Common myeloid progenitor, CD34-positive (primary cell): ENCODE measurements around the gene UBE2I. TPM values are rescaled to one million over a fixed set of nuclear protein-coding genes. Genes with fewer than 3 reads are reported as not detected.

Experiments
- CTCF ChIA-PET: fragments of 350-600 bp; sonication (Branson Sonifier 250); formaldehyde crosslinking; loops from one replicate; lab custom pipeline; 2021; ENCODE audit warnings: antibody characterized with exemption; lab: Charles Lee
- POLR2A ChIA-PET: fragments of 350-600 bp; sonication (Branson Sonifier 250); formaldehyde crosslinking; loops from one replicate; lab custom pipeline; 2021; ENCODE audit warnings: antibody characterized with exemption; lab: Charles Lee
- DNase-seq, 3 donors: peaks; one replicate each; pipeline versions ENCODE4 v3.0.0 to v3.0.0-alpha.2; 2013
- H3K27ac ChIP-seq, 2 experiments: 1 replicate in 1 of 2; 2 replicates in 1 of 2; pipeline ENCODE4 v1.7.0; 2013; ENCODE audit warnings: inconsistent platforms in 2 of 2, low read length in 2 of 2, mild to moderate bottlenecking in 2 of 2, low read depth in 1 of 2, moderate library complexity in 1 of 2; ENCODE audit not compliant: severe bottlenecking in 2 of 2, insufficient read depth in 1 of 2, poor library complexity in 1 of 2
- H3K27me3 ChIP-seq, 5 experiments: replicated peaks in 2 of 5; 1 replicate in 3 of 5; 2 replicates in 2 of 5; pipeline versions ENCODE4 v1.6.1 to v1.7.0; 2013; ENCODE audit warnings: low read length in 4 of 5, mild to moderate bottlenecking in 2 of 5, moderate library complexity in 2 of 5, inconsistent platforms in 1 of 5; ENCODE audit not compliant: insufficient read depth in 5 of 5, control insufficient read depth in 4 of 5
- H3K36me3 ChIP-seq, 4 experiments: 1 replicate in 2 of 4; 2 replicates in 2 of 4; pipeline versions ENCODE4 v1.6.1 to v1.7.0; 2013; ENCODE audit warnings: low read length in 3 of 4, control low read depth in 1 of 4, mild to moderate bottlenecking in 1 of 4; ENCODE audit not compliant: control insufficient read depth in 4 of 4, insufficient read depth in 4 of 4
- H3K4me1 ChIP-seq, 4 experiments: 1 replicate in 3 of 4; 2 replicates in 1 of 4; pipeline versions ENCODE4 v1.6.1 to v1.7.1; 2013; ENCODE audit warnings: low read length in 3 of 4, mild to moderate bottlenecking in 3 of 4, control low read depth in 1 of 4, inconsistent platforms in 1 of 4, moderate library complexity in 1 of 4; ENCODE audit not compliant: control insufficient read depth in 4 of 4, insufficient read depth in 4 of 4; ENCODE audit errors: control extremely low read depth in 1 of 4
- H3K4me3 ChIP-seq, 7 experiments: 1 replicate in 4 of 7; 2 replicates in 3 of 7; pipeline versions ENCODE4 v1.5.1 to v1.7.0; 2013; ENCODE audit warnings: mild to moderate bottlenecking in 7 of 7, low read length in 6 of 7, moderate library complexity in 6 of 7, inconsistent platforms in 2 of 7, low read depth in 2 of 7, control low read depth in 1 of 7; ENCODE audit not compliant: insufficient read depth in 4 of 7, control insufficient read depth in 1 of 7; ENCODE audit errors: extremely low read depth in 1 of 7
- H3K9me3 ChIP-seq, 5 experiments: 1 replicate in 4 of 5; 2 replicates in 1 of 5; pipeline versions ENCODE4 v1.6.1 to v1.7.1; 2013; ENCODE audit warnings: low read length in 4 of 5, mild to moderate bottlenecking in 2 of 5, inconsistent platforms in 1 of 5, low read depth in 1 of 5, moderate library complexity in 1 of 5; ENCODE audit not compliant: control insufficient read depth in 4 of 5, insufficient read depth in 2 of 5; ENCODE audit errors: control extremely low read depth in 1 of 5
- WGBS: methylation state at CpG from one replicate; pipeline ENCODE4 v1.1.5; 2013; ENCODE audit not compliant: insufficient coverage; 5-methylcytosine and 5-hydroxymethylcytosine counted together
- polyA plus RNA-seq: library from polyadenylated mRNA; unstranded; fragments of 120-200 nt; gene quantifications from one replicate; pipeline ENCODE4 v1.2.1, GENCODE V29; 2013

Gene UBE2I
- 93.0 TPM for polyA plus RNA-seq

GRCh38 chr16:1308977-1309885 is at the start of gene UBE2I:
Gene UBE2I, plus strand, starts transcription at chr16:1309636. Its CDS starts 4,395 bp downstream, at chr16:1314031.
- Histone ChIP-seq H3K27ac (peak within 1 kb of the TSS; percentile 100), H3K36me3 (peaks cover 2 to 28% (median 14%) of the 10 kb centered on the region in 4 experiments), H3K4me1 (peaks cover 13 to 34% (median 26%) of the 10 kb centered on the region in 4 experiments), H3K4me3 (peak within 1 kb of the TSS; percentile 73 to 98 (median 93)), H3K27me3 (no peaks in the 10 kb centered on the region), H3K9me3 (no peaks in the 10 kb centered on the region)
- peak; percentile 98 to 99 (median 99) for DNase-seq
- under 1% methylated on average over 85 of the region's 117 CpGs for WGBS
- ChIA-PET CTCF (no interaction called here), POLR2A (interaction anchor here (0.6 to 1.0 kb wide), 3 partner anchors 15 to 663 kb away, joined by 3 to 5 read pairs (median 4); partner anchors contain the start of gene TBL3)

GRCh38 chr16:1259760-1260068 is 49.7 kb upstream of the UBE2I start:
- DNase-seq, result no peak
- H3K27me3 ChIP-seq, result peaks cover 0 to 52% (median 17%) of the 10 kb centered on the region in 5 experiments
- POLR2A ChIA-PET, result no interaction called here

GRCh38 chr16:1260101-1260680 is 49.2 kb upstream of the UBE2I start:
- POLR2A ChIA-PET, result no interaction called here
- Histone ChIP-seq H3K9me3 (no peaks in the 10 kb centered on the region), H3K4me1 (peaks cover 0 to 14% (median 2%) of the 10 kb centered on the region in 4 experiments), H3K27ac (no peak overlapping the region), H3K36me3 (no peaks in the 10 kb centered on the region), H3K27me3 (peaks cover 0 to 52% (median 17%) of the 10 kb centered on the region in 5 experiments), H3K4me3 (no peak overlapping the region)
- CTCF ChIA-PET, result no interaction called here
- 67% methylated on average over 33 of the region's 36 CpGs for WGBS
- no peak for DNase-seq

More at GRCh38 chr16:1259760-1260068, 49.7 kb upstream of the UBE2I start:
- no peak overlapping the region for H3K4me3 ChIP-seq
- no peaks in the 10 kb centered on the region for H3K36me3 ChIP-seq
- peaks cover 0 to 14% (median 2%) of the 10 kb centered on the region in 4 experiments for H3K4me1 ChIP-seq
- H3K9me3 ChIP-seq, result no peaks in the 10 kb centered on the region
- no peak overlapping the region for H3K27ac ChIP-seq
- CTCF ChIA-PET, result no interaction called here
- 23% methylated on average over 9 of the region's 11 CpGs for whole genome bisulfite sequencing

- Histone ChIP-seq H3K4me1 (peaks cover 0 to 8% (median 2%) of the 10 kb centered on the region in 4 experiments), H3K9me3 (no peaks in the 10 kb centered on the region), H3K4me3 (no peak overlapping the region), H3K27ac (no peak overlapping the region), H3K36me3 (no peaks in the 10 kb centered on the region), H3K27me3 (peaks cover 0 to 52% (median 17%) of the 10 kb centered on the region in 5 experiments)
- CTCF ChIA-PET, result interaction anchor here (1.6 kb wide), 1 partner anchor 81 kb away, joined by 3 read pairs; no protein-coding TSS in a partner anchor
- WGBS, result 12% methylated on average over 31 of the region's 47 CpGs
- peak in 2 of 3 donors; percentile 47 to 64 for DNase-seq
- POLR2A ChIA-PET, result interaction anchor here (0.5 kb wide), 1 partner anchor 377 kb away, joined by 3 read pairs; no protein-coding TSS in a partner anchor
Observed at GRCh38 chr16:1261131-1261892, 48.1 kb upstream of the UBE2I start.

- Histone ChIP-seq H3K36me3 (no peaks in the 10 kb centered on the region), H3K4me3 (no peak overlapping the region), H3K9me3 (no peaks in the 10 kb centered on the region), H3K27me3 (peaks cover 0 to 52% (median 17%) of the 10 kb centered on the region in 5 experiments), H3K27ac (no peak overlapping the region), H3K4me1 (peaks cover 0 to 8% (median 2%) of the 10 kb centered on the region in 4 experiments)
- 89% methylated on average over 21 of the region's 32 CpGs for WGBS
- CTCF ChIA-PET, result interaction anchor here (1.6 kb wide), 1 partner anchor 80 kb away, joined by 3 read pairs; no protein-coding TSS in a partner anchor
- no peak for DNase-seq
- POLR2A ChIA-PET, result no interaction called here
Observed at GRCh38 chr16:1262210-1262845, 47.1 kb upstream of the UBE2I start.

GRCh38 chr16:1262846-1263221 is 46.6 kb upstream of the UBE2I start:
- no peak overlapping the region for H3K27ac ChIP-seq
- ChIA-PET POLR2A (no interaction called here), CTCF (no interaction called here)
- peaks cover 0 to 47% (median 17%) of the 10 kb centered on the region in 5 experiments for H3K27me3 ChIP-seq
- H3K4me3 ChIP-seq, result no peak overlapping the region
- H3K36me3 ChIP-seq, result no peaks in the 10 kb centered on the region
- 95% methylated on average over 9 of the region's 9 CpGs for WGBS
- DNase-seq, result no peak
- H3K9me3 ChIP-seq, result no peaks in the 10 kb centered on the region
- peaks cover 0 to 8% (median 2%) of the 10 kb centered on the region in 4 experiments for H3K4me1 ChIP-seq
